SK-N-MC (cell line): ENCODE results near the gene GP1BA.

Experiments
- EZH2 ChIP-seq: fragments of 200-600 bp; sonication (generic); IDR thresholded peaks from one replicate; pipeline ENCODE4 v1.6.1; 2017; ENCODE audit warnings: antibody characterized with exemption
- FOXP2 ChIP-seq: optimal IDR thresholded peaks from 2 replicates; pipeline ENCODE3; 2011; ENCODE audit warnings: mild to moderate bottlenecking, moderate library complexity; ENCODE audit not compliant: insufficient read depth; ENCODE audit errors: extremely low read length, control extremely low read depth
- POLR2AphosphoS5 ChIP-seq: IDR thresholded peaks from 2 replicates; pipeline ENCODE4 v1.6.1; 2012; ENCODE audit warnings: mild to moderate bottlenecking, low read depth, low read length, borderline replicate concordance

DNA sequence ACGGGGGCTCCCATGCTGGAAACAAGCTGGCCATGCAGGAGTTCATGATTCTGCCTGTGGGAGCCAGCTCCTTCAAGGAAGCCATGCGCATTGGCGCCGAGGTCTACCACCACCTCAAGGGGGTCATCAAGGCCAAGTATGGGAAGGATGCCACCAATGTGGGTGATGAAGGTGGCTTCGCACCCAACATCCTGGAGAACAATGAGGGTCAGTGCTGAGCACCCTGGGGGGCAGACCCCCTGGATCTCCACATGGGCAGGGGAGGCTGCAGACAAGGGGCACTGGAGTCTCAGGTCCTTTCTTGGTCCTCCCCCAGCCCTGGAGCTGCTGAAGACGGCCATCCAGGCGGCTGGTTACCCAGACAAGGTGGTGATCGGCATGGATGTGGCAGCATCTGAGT lies 23.0 kb downstream of the GP1BA start:
- TF ChIP-seq FOXP2 (no peak), EZH2 (no peak), POLR2AphosphoS5 (no peak)
